IPS-18a (cell line): ENCODE data around the gene UVRAG.
"Not testable (repeated sequence)": the region's sequence is repeated elsewhere in the genome, so short reads cannot be mapped to it uniquely, and the experiment has no call there.

ENCODE experiments used
- H3K27ac ChIP-seq: one replicate; pipeline ENCODE4 v1.5.1; 2013; ENCODE audit warnings: low read length
- H3K27me3 ChIP-seq: one replicate; pipeline ENCODE4 v1.6.1; 2013; ENCODE audit warnings: mild to moderate bottlenecking, low read length; ENCODE audit not compliant: control insufficient read depth, insufficient read depth
- H3K36me3 ChIP-seq: one replicate; pipeline ENCODE4 v1.6.1; 2013; ENCODE audit warnings: low read depth, low read length; ENCODE audit not compliant: control insufficient read depth
- H3K4me1 ChIP-seq: one replicate; pipeline ENCODE4 v1.6.1; 2013; ENCODE audit warnings: low read depth, low read length; ENCODE audit not compliant: control insufficient read depth
- H3K4me3 ChIP-seq: one replicate; pipeline ENCODE4 v1.5.1; 2013; ENCODE audit warnings: low read length
- H3K9ac ChIP-seq: one replicate; pipeline ENCODE4 v1.6.1; 2013; ENCODE audit warnings: mild to moderate bottlenecking, low read length, moderate library complexity
- H3K9me3 ChIP-seq: one replicate; pipeline ENCODE4 v1.6.1; 2013; ENCODE audit warnings: low read depth, low read length; ENCODE audit not compliant: control insufficient read depth

UVRAG gene

DNA sequence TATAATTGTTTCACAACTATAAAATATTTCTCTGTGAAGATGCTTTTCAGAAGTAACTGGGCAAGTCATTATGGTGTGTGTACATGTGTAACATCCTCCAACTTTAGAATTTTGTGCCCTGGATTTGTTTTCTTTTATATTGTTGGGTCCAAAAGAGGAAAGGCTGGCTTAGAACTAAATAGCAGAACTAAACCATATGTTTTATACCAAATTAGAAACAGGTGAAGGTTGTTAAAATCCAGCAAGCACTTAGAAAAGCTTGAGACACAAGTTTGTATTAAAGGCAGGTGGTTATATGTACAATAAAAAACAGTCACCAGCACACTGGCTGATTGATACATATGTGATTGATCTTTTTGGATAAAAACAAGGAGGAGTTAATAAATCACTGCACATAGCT is 232.8 kb downstream of the UVRAG start:
- H3K9me3 ChIP-seq, result peaks cover 17% of the 10 kb centered on the region
- H3K27me3 ChIP-seq, result no peaks in the 10 kb centered on the region
- peaks cover 8% of the 10 kb centered on the region for H3K4me1 ChIP-seq
- no peak overlapping the region for H3K4me3 ChIP-seq
- H3K36me3 ChIP-seq, result no peaks in the 10 kb centered on the region
- H3K9ac ChIP-seq, result no peak overlapping the region
- H3K27ac ChIP-seq, result no peak overlapping the region

- Histone ChIP-seq H3K27me3 (no peaks in the 10 kb centered on the region), H3K4me1 (peaks cover 5% of the 10 kb centered on the region), H3K9ac (no peak overlapping the region), H3K36me3 (no peaks in the 10 kb centered on the region), H3K9me3 (peaks cover 17% of the 10 kb centered on the region), H3K27ac (no peak overlapping the region), H3K4me3 (no peak overlapping the region)
Measured at GRCh38 chr11:76048763-76049162, 233.8 kb downstream of the UVRAG start.

- Histone ChIP-seq H3K4me1 (no peaks in the 10 kb centered on the region), H3K27me3 (no peaks in the 10 kb centered on the region), H3K9me3 (peaks cover 17% of the 10 kb centered on the region), H3K36me3 (no peaks in the 10 kb centered on the region), H3K27ac (no peak overlapping the region), H3K4me3 (no peak overlapping the region), H3K9ac (no peak overlapping the region)
Measured at GRCh38 chr11:76049511-76049910, 234.5 kb downstream of the UVRAG start.

DNA sequence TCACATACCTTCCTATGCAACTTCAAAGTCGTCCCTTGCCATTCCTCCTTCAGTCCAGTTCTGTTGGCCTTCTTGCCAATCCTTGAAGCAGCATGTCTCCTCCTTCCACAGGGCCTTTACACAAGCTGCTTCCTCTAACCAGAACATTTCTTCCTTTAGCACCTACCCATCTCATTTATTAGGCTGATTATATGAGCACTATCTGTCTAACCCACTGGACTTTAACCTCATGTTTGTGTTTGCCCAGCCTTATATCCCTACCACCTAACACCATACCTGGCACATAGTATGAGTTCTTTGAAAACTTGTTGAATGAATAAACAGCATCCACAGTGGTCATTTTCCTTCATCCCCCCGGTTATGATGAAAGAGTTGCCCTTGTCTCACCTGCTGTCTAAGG is 236.9 kb downstream of the UVRAG start:
- no peak overlapping the region for H3K27ac ChIP-seq
- H3K9me3 ChIP-seq, result peaks cover 17% of the 10 kb centered on the region
- no peak overlapping the region for H3K4me3 ChIP-seq
- H3K4me1 ChIP-seq, result no peaks in the 10 kb centered on the region
- no peak overlapping the region for H3K9ac ChIP-seq
- no peaks in the 10 kb centered on the region for H3K27me3 ChIP-seq
- H3K36me3 ChIP-seq, result no peaks in the 10 kb centered on the region

DNA sequence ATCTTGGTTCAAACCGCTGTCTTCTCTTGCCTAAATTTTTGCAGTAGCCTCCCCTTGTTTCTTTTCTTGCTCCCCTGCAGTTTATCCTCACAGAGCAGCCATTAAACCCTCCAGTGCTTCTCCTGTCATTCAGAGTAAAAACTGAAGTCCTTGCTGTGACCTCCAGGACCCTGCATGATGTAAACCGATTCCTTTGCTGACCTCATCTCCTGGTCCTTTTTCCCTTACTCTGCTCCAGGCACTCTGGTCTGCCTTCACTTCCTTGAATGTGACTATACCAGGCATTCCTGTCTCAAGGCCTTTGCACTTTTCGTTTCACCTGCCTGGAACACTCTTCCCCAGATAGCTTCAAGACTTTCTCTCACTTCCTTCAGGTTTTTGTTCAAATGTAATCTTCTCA is 239.3 kb downstream of the UVRAG start:
- Histone ChIP-seq H3K4me3 (no peak overlapping the region), H3K9me3 (peaks cover 2% of the 10 kb centered on the region), H3K27me3 (no peaks in the 10 kb centered on the region), H3K36me3 (no peaks in the 10 kb centered on the region), H3K27ac (no peak overlapping the region), H3K4me1 (peaks cover 8% of the 10 kb centered on the region), H3K9ac (no peak overlapping the region)

- Histone ChIP-seq H3K9ac (no peak overlapping the region), H3K27me3 (no peaks in the 10 kb centered on the region), H3K4me3 (no peak overlapping the region), H3K27ac (no peak overlapping the region), H3K9me3 (no peaks in the 10 kb centered on the region), H3K36me3 (no peaks in the 10 kb centered on the region), H3K4me1 (peaks cover 9% of the 10 kb centered on the region)
Measured at GRCh38 chr11:76056876-76057275, 241.9 kb downstream of the UVRAG start.

DNA sequence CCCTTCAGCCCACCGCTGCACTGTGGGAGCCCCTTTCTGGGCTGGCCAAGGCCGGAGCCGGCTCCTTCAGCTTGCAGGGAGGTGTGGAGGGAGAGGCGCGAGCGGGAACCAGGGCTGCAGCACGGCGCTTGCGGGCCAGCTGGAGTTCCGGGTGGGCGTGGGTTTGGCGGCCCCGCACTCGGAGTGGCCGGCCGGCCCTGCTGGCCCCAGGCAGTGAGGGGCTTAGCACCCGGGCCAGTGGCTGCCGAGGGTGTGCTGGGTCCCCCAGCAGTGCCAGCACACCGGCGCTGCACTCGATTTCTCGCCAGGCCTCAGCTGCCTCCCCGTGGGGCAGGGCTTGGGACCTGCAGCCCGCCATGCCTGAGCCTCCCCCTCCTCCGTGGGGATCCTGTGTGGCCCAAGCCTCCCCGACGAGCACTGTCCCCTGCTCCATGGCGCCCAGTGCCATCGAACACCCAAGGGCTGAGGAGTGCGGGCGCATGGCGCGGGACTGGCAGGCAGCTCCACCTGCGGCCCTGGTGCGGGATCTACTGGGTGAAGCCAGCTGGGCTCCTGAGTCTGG is 245.5 kb downstream of the UVRAG start:
- not testable (repeated sequence) for H3K27me3 ChIP-seq, H3K36me3 ChIP-seq, H3K27ac ChIP-seq, H3K9ac ChIP-seq, H3K9me3 ChIP-seq, H3K4me3 ChIP-seq
- peaks cover 33% of the 10 kb centered on the region for H3K4me1 ChIP-seq

DNA sequence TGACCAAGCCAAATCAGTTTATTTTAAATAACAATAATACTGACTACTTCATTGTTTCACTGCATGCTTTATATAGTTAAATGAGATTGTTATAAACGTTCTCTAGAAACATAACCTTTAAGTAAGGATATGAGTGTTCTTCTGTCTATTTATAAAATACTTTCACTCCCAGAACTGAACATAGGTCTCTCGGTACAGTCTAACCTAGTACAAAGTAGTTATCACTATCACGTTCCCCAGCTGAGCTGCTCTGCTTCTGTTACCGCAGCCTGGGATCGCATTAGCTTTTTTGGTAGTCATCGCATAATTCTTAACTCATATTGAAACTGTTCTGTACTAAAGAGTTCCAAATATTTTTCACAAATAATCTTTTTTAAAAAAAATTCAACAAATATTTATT is 247.7 kb downstream of the UVRAG start:
- Histone ChIP-seq H3K4me1 (peaks cover 29% of the 10 kb centered on the region), H3K9ac (no peak overlapping the region), H3K36me3 (peaks cover 4% of the 10 kb centered on the region), H3K27me3 (no peaks in the 10 kb centered on the region), H3K4me3 (no peak overlapping the region), H3K27ac (no peak overlapping the region), H3K9me3 (no peaks in the 10 kb centered on the region)

- H3K36me3 ChIP-seq, result peaks cover 4% of the 10 kb centered on the region
- no peak overlapping the region for H3K4me3 ChIP-seq
- peaks cover 25% of the 10 kb centered on the region for H3K4me1 ChIP-seq
- no peaks in the 10 kb centered on the region for H3K27me3 ChIP-seq
- no peak overlapping the region for H3K9ac ChIP-seq
- no peak overlapping the region for H3K27ac ChIP-seq
- H3K9me3 ChIP-seq, result no peaks in the 10 kb centered on the region
Measured at GRCh38 chr11:76064192-76064591, 249.2 kb downstream of the UVRAG start.

GRCh38 chr11:76067099-76067498 is 252.1 kb downstream of the UVRAG start:
- Histone ChIP-seq H3K4me1 (peaks cover 21% of the 10 kb centered on the region), H3K9ac (no peak overlapping the region), H3K27me3 (no peaks in the 10 kb centered on the region), H3K9me3 (no peaks in the 10 kb centered on the region), H3K36me3 (peaks cover 4% of the 10 kb centered on the region), H3K4me3 (no peak overlapping the region), H3K27ac (no peak overlapping the region)

DNA sequence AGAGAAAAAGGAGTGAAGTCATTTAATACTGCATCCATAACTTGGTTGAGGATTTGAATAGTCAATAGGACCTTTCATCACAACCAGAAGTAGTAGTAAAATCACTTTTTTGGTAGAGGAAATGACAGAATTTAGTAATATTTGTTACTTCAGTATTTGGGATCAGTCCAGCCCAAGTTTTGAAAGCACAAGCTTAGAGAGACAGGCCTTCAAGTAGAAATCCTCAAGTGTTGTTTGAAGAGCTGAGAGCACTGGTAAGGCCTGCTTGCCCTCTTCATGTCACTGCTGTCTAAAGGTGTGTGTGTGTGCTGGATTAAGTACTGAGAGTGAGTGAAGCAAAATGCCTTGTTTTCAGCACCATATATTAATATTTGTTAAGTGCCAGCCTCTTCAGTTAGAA is 254.0 kb downstream of the UVRAG start:
- H3K36me3 ChIP-seq, result peaks cover 4% of the 10 kb centered on the region
- no peak overlapping the region for H3K27ac ChIP-seq
- peaks cover 11% of the 10 kb centered on the region for H3K4me1 ChIP-seq
- no peak overlapping the region for H3K9ac ChIP-seq
- no peaks in the 10 kb centered on the region for H3K9me3 ChIP-seq
- H3K27me3 ChIP-seq, result no peaks in the 10 kb centered on the region
- no peak overlapping the region for H3K4me3 ChIP-seq

DNA sequence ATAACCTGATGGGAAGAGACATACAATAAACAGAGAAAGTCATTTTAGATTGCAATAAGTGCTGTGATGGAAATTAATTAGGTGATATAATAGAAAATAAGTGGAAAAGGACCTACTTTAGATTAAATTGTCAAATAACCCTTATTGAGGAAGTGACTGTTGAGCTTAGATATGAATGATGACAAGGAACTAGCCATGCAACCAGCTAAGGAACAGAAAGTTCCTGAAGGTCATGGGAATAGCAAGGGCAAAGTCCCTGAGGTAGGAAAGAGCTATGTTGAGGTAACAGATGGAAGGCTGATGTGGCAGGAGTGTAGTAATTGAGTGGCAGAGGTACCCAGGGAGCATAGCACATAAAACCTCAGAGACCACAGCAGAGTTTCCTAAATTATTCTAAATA is 256.1 kb downstream of the UVRAG start:
- Histone ChIP-seq H3K36me3 (peaks cover 4% of the 10 kb centered on the region), H3K9ac (no peak overlapping the region), H3K4me3 (no peak overlapping the region), H3K27me3 (no peaks in the 10 kb centered on the region), H3K4me1 (no peaks in the 10 kb centered on the region), H3K9me3 (no peaks in the 10 kb centered on the region), H3K27ac (no peak overlapping the region)
